Loucy (cell line): ENCODE data around the gene TCN2.

ENCODE experiments used
- EZH2phosphoT487 ChIP-seq: fragments of 200-600 bp; IDR thresholded peaks from 2 replicates; pipeline ENCODE4 v1.6.1; 2018; ENCODE audit warnings: antibody characterized with exemption, mild to moderate bottlenecking, moderate library complexity, borderline replicate concordance
- TF ChIP-seq, protein P1 (sequence below): fragments of 200-600 bp; sonication (generic); conservative IDR thresholded peaks from 2 replicates; pipeline ENCODE4 v1.5.1; 2014; ENCODE audit warnings: mild to moderate bottlenecking, antibody characterized with exemption, low read length

DNA sequence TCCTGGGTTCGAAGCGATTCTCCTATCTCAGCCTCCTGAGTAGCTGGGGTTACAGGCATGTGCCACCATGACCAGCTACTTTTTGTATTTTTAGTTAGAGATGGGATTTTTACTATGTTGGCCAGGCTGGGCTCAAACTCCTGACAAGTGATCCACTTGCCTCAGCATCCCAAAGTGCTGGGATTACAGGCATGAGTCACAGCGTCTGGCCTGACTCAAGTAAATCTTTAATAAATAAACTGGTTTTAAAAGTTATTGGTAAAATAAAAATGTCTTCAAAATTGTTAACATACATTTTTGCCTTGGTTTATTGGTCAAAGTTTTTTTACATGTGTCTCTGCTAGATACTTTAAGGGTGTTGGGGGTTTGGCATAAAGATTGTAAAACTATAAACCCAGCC is 8.0 kb upstream of the TCN2 start:
- TF ChIP-seq, protein P1, sequence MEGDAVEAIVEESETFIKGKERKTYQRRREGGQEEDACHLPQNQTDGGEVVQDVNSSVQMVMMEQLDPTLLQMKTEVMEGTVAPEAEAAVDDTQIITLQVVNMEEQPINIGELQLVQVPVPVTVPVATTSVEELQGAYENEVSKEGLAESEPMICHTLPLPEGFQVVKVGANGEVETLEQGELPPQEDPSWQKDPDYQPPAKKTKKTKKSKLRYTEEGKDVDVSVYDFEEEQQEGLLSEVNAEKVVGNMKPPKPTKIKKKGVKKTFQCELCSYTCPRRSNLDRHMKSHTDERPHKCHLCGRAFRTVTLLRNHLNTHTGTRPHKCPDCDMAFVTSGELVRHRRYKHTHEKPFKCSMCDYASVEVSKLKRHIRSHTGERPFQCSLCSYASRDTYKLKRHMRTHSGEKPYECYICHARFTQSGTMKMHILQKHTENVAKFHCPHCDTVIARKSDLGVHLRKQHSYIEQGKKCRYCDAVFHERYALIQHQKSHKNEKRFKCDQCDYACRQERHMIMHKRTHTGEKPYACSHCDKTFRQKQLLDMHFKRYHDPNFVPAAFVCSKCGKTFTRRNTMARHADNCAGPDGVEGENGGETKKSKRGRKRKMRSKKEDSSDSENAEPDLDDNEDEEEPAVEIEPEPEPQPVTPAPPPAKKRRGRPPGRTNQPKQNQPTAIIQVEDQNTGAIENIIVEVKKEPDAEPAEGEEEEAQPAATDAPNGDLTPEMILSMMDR, result no peak
- no peak for TF ChIP-seq EZH2phosphoT487
